Dedifferentiated amniotic fluid mesenchymal stem cell (primary cell): ENCODE results near the gene WRAP53.

Source experiments
- DNase-seq: peaks from one replicate; pipeline ENCODE4 v3.0.0-alpha.2; 2016; ENCODE audit errors: extremely low spot score

Gene WRAP53

DNA sequence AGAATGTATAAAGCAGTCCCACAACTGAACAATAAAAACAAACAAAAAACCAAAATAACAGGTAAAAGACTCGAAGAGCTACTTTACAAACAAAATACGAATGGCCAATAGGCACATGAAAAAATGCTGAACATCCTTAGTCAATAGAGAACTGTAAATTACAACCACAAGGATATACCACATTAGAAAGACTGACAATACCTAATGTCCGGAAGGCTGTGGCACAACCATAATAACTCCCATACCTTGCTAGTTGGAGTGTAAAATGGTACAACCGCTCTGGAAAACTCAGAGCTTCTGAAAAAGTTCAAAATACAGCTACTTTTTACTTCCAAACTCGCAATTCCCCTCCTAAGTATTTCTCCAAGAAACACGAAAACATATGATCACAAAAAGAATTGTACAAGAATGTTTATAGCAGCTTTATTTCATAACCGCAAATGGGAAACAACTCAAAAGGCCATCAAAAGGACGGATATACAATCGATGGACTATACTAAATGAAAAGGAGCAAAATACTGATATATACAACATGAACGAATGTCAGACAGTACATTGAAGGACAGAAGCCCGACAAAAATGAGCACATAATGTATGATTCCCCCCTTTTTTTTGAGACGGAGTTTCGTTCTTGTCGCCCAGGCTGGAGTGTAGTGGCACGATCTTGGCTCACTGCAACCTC lies 3.3 kb upstream of the WRAP53 start:
- DNase-seq: no peak

DNA sequence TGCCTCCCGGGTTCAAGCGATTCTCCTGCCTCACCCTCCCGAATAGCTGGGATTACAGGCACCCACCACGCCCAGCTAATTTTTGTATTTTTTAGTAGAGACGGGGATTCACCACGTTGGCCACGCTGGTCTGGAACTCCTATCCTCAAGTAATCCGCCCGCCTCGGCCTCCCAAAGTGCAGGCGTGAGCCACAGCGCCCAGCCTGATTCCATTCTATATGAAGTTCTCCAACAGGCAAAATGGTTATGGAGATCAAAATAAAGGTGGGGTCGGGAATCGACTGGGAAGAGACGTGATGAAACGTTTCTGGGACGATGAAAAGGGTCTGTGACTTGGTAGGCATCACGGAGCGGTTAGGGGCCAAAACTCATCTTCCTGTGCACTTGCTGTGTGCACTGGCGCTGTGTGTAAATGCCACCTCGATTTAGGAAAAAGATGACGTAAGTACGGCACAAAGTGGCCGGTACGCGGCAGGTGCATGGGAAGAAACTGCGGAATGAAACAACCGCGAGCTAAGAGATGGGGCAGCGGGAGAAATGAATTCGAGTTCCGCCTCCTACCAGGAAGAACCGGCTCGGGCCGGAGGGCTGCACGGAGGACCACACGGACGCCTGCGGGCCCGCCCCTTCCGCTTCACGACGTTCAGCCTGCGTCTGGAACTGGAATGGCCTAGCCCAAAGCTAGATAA lies 2.6 kb upstream of the WRAP53 start:
- DNase-seq: peak; percentile 90

DNA sequence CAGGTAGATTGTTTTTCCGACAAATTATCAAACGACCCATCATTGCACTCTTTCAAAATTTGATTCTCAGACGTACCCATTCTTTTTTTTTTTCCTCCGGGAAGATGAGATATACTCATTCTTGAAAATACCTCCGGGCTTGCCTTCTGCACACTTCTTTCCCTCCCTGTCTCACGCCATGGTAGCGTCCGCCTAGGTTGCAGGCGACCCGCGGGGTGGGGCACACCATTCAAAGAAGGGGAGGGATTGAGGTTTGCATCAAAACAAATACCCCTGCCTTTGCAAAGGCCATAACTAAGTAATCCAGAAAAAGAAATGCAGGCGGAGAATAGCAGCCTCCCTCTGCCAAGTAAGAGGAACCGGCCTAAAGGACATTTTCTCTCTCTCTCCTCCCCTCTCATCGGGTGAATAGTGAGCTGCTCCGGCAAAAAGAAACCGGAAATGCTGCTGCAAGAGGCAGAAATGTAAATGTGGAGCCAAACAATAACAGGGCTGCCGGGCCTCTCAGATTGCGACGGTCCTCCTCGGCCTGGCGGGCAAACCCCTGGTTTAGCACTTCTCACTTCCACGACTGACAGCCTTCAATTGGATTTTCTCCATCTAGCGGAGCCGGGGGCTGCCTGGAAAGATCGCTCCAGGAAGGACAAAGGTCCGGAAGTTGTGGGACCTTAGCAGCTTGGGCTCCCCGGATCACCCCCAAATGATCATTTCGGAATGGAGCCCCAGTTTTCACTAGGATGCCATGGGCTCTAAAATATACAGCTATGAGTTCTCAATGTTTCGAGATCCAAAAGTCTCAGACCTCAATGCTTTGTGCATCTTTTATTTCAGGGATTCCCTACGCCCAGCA lies 1.8 kb upstream of the WRAP53 start:
- peak; percentile 80 for DNase-seq

DNA sequence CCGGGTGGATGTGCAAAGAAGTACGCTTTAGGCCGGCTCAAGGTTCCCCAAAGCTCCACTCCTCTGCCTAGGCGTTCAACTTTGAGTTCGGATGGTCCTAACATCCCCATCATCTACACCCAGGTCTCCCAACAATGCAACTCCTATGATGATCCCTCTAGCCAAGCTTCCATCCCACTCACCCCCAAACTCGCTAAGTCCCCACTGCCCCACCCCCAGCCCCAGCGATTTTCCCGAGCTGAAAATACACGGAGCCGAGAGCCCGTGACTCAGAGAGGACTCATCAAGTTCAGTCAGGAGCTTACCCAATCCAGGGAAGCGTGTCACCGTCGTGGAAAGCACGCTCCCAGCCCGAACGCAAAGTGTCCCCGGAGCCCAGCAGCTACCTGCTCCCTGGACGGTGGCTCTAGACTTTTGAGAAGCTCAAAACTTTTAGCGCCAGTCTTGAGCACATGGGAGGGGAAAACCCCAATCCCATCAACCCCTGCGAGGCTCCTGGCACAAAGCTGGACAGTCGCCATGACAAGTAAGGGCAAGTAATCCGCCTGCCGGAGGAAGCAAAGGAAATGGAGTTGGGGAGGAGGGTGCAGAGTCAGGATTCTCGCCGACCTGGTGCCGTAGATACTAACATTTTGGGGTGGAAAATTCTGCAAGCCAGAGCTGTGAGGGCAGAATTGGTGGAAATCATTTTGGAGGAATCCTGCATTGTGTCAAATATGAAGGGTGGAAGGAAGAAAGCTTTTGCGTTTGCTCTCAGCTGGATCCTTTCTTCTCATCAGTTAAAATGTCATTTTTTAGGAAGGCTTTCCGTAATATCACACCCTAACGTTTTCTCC lies 987 bp upstream of the WRAP53 start, which contains the start of gene TP53:
Gene TP53, minus strand, starts transcription at position 419 of the 836 bp plus-strand sequence. CDS start 10,896 bp downstream, outside the sequence.
- peak; percentile 89 for DNase-seq

DNA sequence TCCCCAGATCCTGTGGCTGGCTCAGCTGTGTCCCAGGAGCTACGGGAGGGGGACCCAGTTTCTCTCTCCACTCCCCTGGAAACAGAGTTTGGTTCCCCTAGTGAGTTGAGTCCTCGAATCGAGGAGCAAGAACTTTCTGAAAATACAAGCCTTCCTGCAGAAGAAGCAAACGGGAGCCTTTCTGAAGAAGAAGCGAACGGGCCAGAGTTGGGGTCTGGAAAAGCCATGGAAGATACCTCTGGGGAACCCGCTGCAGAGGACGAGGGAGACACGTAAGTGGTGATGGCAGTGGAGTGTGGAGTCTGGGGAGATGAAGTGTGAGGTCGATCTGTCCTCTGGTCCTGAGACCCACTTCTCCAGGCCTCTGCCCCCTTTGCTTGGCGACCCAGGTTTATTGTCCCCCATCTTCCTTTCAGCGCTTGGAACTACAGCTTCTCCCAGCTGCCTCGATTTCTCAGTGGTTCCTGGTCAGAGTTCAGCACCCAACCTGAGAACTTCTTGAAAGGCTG lies 585 bp downstream of the WRAP53 start:
- DNase-seq: no peak

DNA sequence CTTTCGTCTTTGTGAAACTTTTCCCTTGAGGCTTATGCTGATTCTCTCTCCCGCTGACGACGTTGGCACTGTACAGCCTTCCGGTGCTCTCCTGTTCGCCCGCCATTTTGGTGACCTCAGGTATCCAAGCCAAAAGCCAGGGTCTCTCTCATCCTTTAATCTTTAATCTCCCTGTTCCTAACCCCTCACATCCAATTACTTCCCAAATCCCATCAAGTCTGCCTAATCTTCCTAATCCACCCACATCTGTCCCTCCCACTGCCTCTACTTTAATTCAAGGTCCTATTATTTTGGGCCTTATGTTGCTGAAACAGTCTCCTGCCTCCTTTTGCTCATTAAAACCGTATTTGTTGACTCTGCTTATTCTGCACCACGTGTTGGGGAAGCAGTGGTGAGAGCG lies 7.3 kb downstream of the WRAP53 start:
- no peak for DNase-seq

DNA sequence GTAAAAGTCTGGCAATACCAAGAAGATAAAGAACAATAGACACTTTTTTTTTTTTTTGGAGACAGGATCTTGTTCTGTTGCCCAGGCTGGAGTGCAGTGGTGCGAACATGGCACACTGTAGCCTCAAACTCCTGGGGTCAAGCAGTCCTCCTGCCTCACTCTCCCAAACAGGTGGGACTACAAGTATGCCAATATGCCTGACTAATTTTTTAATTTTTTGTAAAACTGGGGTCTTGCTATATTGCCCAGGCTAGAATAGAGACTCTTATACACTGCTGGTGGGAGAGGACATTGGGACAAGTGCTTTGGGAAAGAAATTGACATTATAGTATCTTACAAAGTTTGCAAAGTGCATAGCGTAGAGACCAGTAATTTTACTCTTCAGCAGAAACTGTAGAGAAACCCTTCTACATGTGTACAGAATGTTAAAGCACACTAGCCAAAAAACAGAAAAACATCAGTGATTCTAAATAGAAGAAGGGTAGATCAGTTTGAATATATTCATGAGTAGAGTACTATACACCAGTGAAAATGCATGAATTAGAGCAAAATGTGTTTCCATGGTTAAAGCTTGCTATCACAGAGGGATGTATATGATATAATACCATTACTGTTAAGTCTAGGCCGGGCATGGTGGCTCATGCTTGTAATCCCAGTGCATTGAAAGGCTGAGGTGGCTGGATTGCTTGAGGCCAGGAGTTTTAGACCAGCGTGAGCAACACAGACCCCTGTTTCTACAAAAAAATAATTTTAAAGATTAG lies 9.7 kb downstream of the WRAP53 start:
- DNase-seq: no peak

DNA sequence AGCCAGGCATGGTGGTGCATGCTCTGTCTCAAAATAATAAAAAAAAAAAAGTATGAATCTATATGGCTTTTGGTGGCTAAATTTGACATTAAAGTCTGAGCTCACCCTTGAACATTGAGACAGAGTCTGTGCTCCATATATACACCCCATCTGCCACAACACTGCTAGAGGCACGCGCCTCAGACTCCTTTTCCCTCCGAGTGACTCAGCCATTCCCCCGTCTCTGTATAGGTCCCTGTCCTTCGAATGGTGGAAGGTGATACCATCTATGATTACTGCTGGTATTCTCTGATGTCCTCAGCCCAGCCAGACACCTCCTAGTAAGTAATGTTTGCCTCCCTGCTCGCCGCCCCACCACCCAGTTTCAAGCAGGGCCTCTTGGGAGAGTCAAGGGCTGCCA lies 12.2 kb downstream of the WRAP53 start:
- no peak for DNase-seq

DNA sequence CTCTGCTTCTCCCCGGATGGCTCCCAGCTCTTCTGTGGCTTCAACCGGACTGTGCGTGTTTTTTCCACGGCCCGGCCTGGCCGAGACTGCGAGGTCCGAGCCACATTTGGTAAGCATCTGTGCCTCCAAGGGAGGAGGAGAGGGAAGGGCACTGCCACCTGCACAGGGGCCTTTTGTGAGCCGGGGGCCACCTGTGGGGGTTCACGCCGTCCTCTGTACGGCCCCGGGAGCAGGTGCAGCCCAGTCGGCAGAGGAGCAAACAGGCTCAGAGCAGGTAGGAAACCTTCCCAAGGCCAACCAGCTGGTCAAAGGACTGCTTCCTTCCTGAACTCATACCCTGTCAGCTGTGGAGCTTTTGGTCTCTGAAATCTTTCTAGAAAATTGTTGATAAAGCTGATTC lies 13.4 kb downstream of the WRAP53 start:
- no peak for DNase-seq

DNA sequence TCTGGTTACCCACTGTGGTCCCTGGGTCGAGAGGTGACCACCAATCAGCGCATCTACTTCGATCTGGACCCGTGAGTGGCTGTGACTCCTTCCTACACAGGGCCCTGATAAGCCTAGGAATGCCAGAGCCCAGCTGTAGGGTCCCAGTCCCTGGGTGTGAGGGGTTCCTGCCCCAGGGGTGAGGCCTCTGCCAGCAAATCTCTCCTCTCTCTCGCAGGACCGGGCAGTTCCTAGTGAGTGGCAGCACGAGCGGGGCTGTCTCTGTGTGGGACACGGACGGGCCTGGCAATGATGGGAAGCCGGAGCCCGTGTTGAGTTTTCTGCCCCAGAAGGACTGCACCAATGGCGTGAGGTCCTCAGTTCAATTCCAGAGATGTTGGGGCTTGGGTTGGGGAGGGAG lies 14.5 kb downstream of the WRAP53 start:
- DNase-seq: no peak

DNA sequence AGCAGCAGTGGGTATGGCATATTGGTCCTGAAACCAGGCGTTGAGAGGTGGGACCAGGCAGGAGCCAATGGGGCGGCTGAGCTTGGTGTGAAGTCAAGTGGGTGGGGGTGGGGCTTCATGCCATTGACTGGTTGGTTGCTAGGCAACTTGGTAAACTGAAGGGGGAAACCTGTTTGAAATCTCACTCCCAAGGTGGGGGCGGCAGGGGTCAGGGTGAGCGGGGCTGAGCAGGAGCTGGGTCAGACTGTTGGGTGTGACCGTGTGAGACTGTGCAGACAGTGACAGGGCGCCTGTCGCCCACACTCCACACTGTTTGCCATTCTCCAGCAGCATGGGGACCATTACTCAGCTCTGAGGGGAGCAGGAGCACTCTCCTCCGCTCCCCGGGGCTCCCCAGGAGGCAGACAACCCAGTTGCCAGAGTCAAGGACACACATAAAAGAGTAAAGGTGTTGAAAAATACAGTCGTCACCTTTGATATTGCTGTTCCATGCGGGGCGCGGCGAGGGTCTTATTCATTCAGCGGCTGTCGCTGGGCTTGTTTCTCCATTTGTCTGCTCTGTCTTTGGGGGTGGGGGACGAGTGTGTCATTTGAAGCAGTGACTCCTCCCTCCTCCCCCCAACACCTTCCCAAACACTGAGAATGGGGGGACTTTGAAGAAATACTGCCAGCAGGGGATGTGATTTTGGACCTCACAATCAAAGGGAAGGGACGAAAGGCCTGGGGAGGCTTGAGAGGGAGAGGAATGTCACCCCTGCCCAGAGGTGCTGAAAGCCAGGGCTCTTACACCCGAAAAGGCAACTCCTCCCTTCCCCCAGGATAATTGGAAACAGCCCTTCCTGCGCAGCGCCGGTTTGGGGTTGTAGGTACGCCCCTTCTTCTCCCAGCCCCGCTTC lies 15.6 kb downstream of the WRAP53 start:
- no peak for DNase-seq

DNA sequence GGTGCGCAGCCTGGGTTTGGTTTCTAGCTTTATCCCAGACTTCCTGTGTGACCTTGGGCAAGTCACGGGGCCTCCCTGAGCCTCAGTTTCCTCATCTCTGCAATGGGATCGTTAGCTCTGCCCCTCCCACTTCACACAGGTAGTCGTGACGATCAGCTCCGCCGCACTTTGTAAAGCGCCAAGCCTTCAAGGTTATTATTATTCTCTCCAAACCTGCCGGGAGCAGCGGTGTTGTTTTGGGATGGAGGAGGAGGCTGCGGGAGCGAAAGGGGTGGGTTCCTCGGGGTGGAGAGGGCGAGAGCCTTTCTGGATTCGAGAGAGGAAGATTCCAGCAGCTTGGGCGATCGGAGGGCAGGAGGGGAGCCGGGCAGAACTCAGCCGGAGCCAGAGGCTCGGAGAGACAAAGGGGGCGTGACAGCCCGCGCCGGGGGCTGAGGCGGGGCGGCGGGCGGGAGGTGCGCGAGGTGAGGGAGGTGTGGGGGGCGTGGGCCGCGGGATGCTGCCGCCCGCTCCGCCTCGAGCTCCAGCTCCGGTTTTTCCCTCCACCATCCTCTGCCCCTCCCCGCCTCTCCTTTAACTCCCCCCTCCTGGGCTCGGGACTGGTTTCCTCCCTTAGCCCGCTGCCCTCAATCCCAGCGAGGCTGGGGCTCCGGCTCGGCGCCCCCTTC lies 16.5 kb downstream of the WRAP53 start, which contains the start of gene EFNB3:
Gene EFNB3, plus strand, starts transcription at position 602 of the 668 bp plus-strand sequence. CDS start 397 bp downstream, outside the sequence.
- DNase-seq: no peak

DNA sequence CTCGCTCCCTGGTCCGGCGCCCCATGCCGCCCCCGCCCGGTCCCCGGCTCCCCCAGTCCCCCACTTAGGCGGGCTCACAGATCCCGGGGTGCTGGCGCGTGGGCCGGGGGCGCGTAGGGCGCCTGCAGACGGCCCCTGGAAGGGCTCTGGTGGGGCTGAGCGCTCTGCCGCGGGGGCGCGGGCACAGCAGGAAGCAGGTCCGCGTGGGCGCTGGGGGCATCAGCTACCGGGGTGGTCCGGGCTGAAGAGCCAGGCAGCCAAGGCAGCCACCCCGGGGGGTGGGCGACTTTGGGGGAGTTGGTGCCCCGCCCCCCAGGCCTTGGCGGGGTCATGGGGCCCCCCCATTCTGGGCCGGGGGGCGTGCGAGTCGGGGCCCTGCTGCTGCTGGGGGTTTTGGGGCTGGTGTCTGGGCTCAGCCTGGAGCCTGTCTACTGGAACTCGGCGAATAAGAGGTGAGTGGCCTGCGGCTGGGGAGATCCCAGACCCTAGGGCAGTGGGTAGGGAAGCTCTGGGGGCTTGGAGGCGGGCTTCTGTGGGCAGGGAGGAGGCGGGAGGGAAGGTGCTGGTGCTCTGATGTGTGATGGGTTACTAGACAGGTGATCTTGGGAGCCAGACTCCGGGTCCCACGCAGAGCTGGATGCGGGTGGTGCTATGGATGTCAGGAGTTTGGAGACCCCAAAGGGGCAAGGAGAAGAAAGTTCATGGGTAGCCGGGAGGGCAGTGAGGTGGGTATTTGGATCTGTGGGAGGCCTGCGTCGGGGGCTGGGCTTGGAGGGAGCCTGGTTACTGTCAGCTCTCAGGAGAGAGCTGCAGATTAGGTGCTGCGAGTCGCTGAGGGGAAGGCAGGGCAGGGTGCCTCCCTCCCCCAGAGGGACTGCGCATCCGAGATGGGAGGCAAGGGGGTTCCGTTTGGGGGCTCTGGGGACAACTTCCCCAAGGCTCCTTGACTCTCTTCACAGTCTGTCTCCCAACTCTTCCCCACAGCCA lies 17.3 kb downstream of the WRAP53 start:
- no peak for DNase-seq

DNA sequence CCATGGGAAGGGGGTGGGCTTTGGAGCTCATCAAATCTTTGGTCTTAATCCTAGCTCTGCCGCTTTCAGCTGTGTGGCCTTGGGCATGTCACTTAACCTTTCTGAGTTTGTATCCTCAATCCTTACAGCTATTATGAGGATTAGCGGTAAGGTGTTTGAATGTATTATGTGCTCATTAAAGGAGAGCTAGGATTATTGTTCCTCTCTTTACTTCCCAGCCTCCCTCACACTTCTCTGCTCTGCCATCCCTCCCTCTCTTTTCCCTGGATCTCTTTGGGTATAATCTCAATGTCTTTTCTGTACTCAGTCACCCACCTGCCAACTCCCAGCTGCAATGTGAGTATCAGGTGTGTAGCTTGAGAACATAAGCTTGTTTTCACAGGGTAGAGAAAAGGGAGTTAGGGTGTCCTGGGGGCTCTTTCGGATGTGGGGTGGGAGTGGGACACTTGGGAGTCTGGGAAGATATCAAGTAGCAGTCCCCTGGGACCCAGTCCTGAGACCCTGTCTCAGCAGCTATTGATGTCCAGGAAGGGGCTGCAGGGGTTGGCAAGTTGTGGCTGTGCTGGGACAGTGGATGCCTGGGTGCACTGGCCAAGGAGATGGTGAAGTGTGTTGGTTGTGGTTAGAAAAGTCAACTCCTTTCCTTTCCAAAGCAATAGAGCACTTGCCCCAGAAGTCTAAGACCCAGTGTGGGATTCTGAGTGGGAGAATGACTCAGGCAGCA lies 18.5 kb downstream of the WRAP53 start:
- no peak for DNase-seq

DNA sequence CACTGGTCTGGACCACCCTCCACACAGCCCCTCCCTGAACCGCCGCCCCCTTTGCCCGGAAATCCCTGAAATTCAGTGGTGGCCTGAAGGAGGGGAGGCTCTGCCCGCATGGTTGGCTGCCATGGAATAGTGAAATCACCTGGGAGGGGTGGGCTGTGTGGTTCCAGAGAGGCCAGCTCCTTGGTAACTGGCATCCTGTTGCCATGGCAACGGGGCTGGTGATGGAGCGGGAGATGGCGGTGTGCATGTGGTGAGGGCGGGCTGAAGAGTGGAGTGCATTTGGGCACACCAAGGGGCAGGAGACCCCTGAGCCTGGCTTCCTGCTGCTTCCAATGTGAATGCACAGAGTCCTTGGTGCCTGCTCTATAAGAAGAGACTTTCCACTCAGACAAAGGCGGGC lies 19.2 kb downstream of the WRAP53 start:
- DNase-seq: no peak

DNA sequence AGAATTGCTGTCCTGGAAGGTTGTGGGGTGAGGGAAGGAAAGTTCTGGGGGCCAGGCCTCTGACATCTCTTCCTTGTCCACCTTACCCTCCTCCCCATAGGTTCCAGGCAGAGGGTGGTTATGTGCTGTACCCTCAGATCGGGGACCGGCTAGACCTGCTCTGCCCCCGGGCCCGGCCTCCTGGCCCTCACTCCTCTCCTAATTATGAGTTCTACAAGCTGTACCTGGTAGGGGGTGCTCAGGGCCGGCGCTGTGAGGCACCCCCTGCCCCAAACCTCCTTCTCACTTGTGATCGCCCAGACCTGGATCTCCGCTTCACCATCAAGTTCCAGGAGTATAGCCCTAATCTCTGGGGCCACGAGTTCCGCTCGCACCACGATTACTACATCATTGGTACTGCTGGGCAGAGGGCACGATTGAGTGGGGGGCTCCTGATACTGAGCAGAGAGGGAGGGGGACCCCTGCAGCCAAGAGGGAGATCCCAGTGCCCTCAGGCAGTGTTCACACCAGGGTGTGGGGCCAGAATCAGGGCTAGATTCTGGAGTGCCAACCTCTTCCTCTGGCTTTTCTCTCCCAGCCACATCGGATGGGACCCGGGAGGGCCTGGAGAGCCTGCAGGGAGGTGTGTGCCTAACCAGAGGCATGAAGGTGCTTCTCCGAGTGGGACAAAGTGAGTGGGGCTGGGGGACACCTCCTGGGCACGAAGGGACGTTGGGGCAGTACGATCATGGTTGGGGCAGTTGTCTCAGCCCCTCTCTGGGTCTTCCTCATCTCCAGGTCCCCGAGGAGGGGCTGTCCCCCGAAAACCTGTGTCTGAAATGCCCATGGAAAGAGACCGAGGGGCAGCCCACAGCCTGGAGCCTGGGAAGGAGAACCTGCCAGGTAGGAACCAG lies 19.8 kb downstream of the WRAP53 start:
- no peak for DNase-seq
